Measurements from ENCODE around the gene USP49. TPM values are rescaled to one million over a fixed set of nuclear protein-coding genes. Genes with fewer than 3 reads are reported as not detected.

USP49 gene
- total and polyA plus RNA-seq, 2 of the 13 experiments (the other 11 are each of a cell fraction or from before 2014, with no cell fraction given), result 2.9 to 4.3 TPM

DNA sequence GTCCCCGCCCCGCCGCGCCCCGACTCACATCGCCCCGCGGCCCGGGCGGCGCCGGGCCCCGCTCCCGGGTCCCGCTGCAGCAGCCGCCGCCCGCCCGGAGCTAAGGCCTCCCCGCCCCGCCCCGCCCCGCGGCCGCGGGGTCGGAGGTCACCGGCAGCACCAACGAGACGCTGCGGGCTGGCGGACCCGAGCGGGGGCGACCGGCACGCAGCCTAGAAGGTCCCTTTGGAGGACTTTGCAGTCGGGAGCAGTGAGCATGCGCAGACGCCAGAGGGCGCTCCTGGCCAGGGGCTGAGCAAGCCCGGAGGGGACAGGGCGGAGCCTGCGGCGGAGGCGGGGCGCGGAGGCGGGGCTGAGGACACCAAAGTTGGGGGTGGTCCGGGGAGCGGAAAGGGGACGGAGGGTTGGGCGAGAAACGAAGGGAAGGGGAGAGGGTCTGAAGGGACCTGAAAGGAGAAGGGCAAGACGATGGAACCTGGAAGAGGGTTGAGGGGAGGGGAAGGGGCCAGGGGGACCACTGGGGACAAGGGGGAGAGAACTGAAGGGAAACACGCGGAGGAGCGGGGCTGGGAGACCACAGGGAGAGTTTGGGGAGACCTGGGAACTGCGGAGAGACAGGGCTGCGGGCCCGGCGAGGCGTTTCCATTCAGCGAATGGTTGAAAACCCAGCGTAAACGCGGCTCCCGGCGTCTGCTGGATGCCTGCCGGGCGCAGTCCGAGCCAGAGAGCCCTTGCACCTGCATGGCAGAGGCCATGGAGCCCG lies 115.2 kb downstream of the USP49 start, which contains the start of gene FRS3 (continued):
- TF ChIP-seq, protein P1, sequence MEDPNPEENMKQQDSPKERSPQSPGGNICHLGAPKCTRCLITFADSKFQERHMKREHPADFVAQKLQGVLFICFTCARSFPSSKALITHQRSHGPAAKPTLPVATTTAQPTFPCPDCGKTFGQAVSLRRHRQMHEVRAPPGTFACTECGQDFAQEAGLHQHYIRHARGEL (CRISPR knock-in tag; IDR thresholded peaks at IDR 0.05), result no peak
- TF ChIP-seq CEBPG (CRISPR knock-in tag; IDR thresholded peaks at IDR 0.05) (peak; percentile 60), ZNF737 (CRISPR knock-in tag; IDR thresholded peaks at IDR 0.05; ENCODE audit: borderline replicate concordance) (no peak), AKAP8 (CRISPR knock-in tag; IDR thresholded peaks at IDR 0.05) (peak; percentile 80), ZNF746 (CRISPR knock-in tag; IDR thresholded peaks at IDR 0.05) (no peak), HNRNPLL (IDR thresholded peaks at IDR 0.05; ENCODE audit: low read depth, low read length, poor library complexity, severe bottlenecking) (peak; percentile 83), ZNF629 (CRISPR knock-in tag; conservative IDR thresholded peaks at IDR 0.05) (no peak), HDAC6 (IDR thresholded peaks at IDR 0.05; ENCODE audit: low read depth, low read length) (no peak), ZSCAN12 (CRISPR knock-in tag; IDR thresholded peaks at IDR 0.05) (no peak), ZNF207 (IDR thresholded peaks at IDR 0.05; ENCODE audit: borderline replicate concordance) (no peak), ZNF17 (CRISPR knock-in tag; IDR thresholded peaks at IDR 0.05) (no peak), ZBTB46 (CRISPR knock-in tag; IDR thresholded peaks at IDR 0.05; ENCODE audit: borderline replicate concordance) (no peak), CBX1 (IDR thresholded peaks at IDR 0.05; ENCODE audit: low read depth) (peak; percentile 56), ATF5 (CRISPR knock-in tag; IDR thresholded peaks at IDR 0.05; ENCODE audit: low read depth) (0 out of 2 replicates have a peak, but pooled peaks have one; percentile 35), TRIM22 (IDR thresholded peaks at IDR 0.05) (no peak), NFRKB (IDR thresholded peaks at IDR 0.05) (no peak), U2AF1 (optimal IDR thresholded peaks at IDR 0.05; ENCODE audit: low read depth, low read length) (peak; percentile 79), SP1 (IDR thresholded peaks at IDR 0.05) (0 out of 2 replicates have a peak, but pooled peaks have one; percentile 31), SP1 (CRISPR knock-in tag; IDR thresholded peaks at IDR 0.05) (peak; percentile 93)
- TF ChIP-seq, protein P2, sequence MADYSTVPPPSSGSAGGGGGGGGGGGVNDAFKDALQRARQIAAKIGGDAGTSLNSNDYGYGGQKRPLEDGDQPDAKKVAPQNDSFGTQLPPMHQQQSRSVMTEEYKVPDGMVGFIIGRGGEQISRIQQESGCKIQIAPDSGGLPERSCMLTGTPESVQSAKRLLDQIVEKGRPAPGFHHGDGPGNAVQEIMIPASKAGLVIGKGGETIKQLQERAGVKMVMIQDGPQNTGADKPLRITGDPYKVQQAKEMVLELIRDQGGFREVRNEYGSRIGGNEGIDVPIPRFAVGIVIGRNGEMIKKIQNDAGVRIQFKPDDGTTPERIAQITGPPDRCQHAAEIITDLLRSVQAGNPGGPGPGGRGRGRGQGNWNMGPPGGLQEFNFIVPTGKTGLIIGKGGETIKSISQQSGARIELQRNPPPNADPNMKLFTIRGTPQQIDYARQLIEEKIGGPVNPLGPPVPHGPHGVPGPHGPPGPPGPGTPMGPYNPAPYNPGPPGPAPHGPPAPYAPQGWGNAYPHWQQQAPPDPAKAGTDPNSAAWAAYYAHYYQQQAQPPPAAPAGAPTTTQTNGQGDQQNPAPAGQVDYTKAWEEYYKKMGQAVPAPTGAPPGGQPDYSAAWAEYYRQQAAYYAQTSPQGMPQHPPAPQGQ (CRISPR knock-in tag; IDR thresholded peaks at IDR 0.05; ENCODE audit: borderline replicate concordance), result no peak
- TF ChIP-seq, protein P3, sequence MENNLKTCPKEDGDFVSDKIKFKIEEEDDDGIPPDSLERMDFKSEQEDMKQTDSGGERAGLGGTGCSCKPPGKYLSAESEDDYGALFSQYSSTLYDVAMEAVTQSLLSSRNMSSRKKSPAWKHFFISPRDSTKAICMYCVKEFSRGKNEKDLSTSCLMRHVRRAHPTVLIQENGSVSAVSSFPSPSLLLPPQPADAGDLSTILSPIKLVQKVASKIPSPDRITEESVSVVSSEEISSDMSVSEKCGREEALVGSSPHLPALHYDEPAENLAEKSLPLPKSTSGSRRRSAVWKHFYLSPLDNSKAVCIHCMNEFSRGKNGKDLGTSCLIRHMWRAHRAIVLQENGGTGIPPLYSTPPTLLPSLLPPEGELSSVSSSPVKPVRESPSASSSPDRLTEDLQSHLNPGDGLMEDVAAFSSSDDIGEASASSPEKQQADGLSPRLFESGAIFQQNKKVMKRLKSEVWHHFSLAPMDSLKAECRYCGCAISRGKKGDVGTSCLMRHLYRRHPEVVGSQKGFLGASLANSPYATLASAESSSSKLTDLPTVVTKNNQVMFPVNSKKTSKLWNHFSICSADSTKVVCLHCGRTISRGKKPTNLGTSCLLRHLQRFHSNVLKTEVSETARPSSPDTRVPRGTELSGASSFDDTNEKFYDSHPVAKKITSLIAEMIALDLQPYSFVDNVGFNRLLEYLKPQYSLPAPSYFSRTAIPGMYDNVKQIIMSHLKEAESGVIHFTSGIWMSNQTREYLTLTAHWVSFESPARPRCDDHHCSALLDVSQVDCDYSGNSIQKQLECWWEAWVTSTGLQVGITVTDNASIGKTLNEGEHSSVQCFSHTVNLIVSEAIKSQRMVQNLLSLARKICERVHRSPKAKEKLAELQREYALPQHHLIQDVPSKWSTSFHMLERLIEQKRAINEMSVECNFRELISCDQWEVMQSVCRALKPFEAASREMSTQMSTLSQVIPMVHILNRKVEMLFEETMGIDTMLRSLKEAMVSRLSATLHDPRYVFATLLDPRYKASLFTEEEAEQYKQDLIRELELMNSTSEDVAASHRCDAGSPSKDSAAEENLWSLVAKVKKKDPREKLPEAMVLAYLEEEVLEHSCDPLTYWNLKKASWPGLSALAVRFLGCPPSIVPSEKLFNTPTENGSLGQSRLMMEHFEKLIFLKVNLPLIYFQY (CRISPR knock-in tag; IDR thresholded peaks at IDR 0.05; ENCODE audit: borderline replicate concordance), result peak; percentile 64; the same call in 1 of the 2 replicates
